ENCODE results near the gene CCDC137.
A peak's percentile ranks its signal among the peaks of the same experiment; 100 is the strongest.
"Not testable (repeated sequence)": the region's sequence is repeated elsewhere in the genome, so short reads cannot be mapped to it uniquely, and the experiment has no call there.

The CCDC137 gene

GRCh38 chr17:81666342-81667191 lies at the start of gene CCDC137, which contains the start of gene OXLD1:
Gene CCDC137, plus strand, starts transcription at chr17:81666737. Its CDS starts 30 bp downstream, at chr17:81666767.
Gene OXLD1, minus strand, starts transcription at chr17:81666605. Its CDS starts 28 bp downstream, at chr17:81666577.
- DNase-seq (ENCODE audit: low spot score in 2 of 2) (peak; percentile 82 to 84), ATAC-seq (ENCODE audit: low read depth) (peak; percentile 97)
- peaks cover 7% of the 10 kb centered on the region for H3K36me3 Mint-ChIP-seq
- peak within 1 kb of the TSS; percentile 93 for H3K4me3 Mint-ChIP-seq
- peaks cover 17% of the 10 kb centered on the region for H3K4me1 Mint-ChIP-seq
- H3K27ac Mint-ChIP-seq: peak within 1 kb of the TSS; percentile 93
- no peaks in the 10 kb centered on the region for H3K9me3 Mint-ChIP-seq
- H3K27me3 Mint-ChIP-seq: no peaks in the 10 kb centered on the region

GRCh38 chr17:81616877-81617276 lies 49.7 kb upstream of the CCDC137 start:
- no peak for ATAC-seq (ENCODE audit: low read depth)
- Mint-ChIP-seq H3K27ac (no peak overlapping the region), H3K27me3 (no peaks in the 10 kb centered on the region), H3K4me3 (no peak overlapping the region), H3K9me3 (no peaks in the 10 kb centered on the region), H3K36me3 (peaks cover 24% of the 10 kb centered on the region), H3K4me1 (peaks cover 9% of the 10 kb centered on the region)
- DNase-seq (ENCODE audit: low spot score in 2 of 2): no peak

GRCh38 chr17:81618307-81618706 lies 48.2 kb upstream of the CCDC137 start:
- peaks cover 21% of the 10 kb centered on the region for H3K36me3 Mint-ChIP-seq
- H3K4me1 Mint-ChIP-seq; ATAC-seq (ENCODE audit: low read depth); H3K4me3 Mint-ChIP-seq; H3K9me3 Mint-ChIP-seq; DNase-seq (ENCODE audit: low spot score in 2 of 2); H3K27me3 Mint-ChIP-seq; H3K27ac Mint-ChIP-seq: not testable (repeated sequence)

GRCh38 chr17:81621494-81622130 lies 44.9 kb upstream of the CCDC137 start:
- Mint-ChIP-seq H3K36me3 (peaks cover 36% of the 10 kb centered on the region), H3K4me1 (peaks cover 4% of the 10 kb centered on the region), H3K27ac (peak overlapping the region; percentile 69), H3K27me3 (no peaks in the 10 kb centered on the region), H3K4me3 (no peak overlapping the region), H3K9me3 (peaks cover 8% of the 10 kb centered on the region)
- DNase-seq (ENCODE audit: low spot score in 2 of 2) (no peak), ATAC-seq (ENCODE audit: low read depth) (no peak)

GRCh38 chr17:81630274-81630673 lies 36.3 kb upstream of the CCDC137 start:
- ATAC-seq (ENCODE audit: low read depth) (no peak), DNase-seq (ENCODE audit: low spot score in 2 of 2) (no peak)
- Mint-ChIP-seq H3K36me3 (peaks cover 17% of the 10 kb centered on the region), H3K4me1 (peaks cover 6% of the 10 kb centered on the region), H3K9me3 (no peaks in the 10 kb centered on the region), H3K27ac (no peak overlapping the region), H3K4me3 (no peak overlapping the region), H3K27me3 (no peaks in the 10 kb centered on the region)

GRCh38 chr17:81631482-81631881 lies 35.1 kb upstream of the CCDC137 start:
- Mint-ChIP-seq H3K4me3 (no peak overlapping the region), H3K27me3 (no peaks in the 10 kb centered on the region), H3K27ac (no peak overlapping the region), H3K36me3 (peaks cover 9% of the 10 kb centered on the region), H3K9me3 (no peaks in the 10 kb centered on the region), H3K4me1 (peaks cover 14% of the 10 kb centered on the region)
- ATAC-seq (ENCODE audit: low read depth) (no peak), DNase-seq (ENCODE audit: low spot score in 2 of 2) (no peak)

- ATAC-seq (ENCODE audit: low read depth) (no peak), DNase-seq (ENCODE audit: low spot score in 2 of 2) (no peak)
- Mint-ChIP-seq H3K4me3 (peak overlapping the region; percentile 97), H3K36me3 (peaks cover 2% of the 10 kb centered on the region), H3K27me3 (no peaks in the 10 kb centered on the region), H3K4me1 (peaks cover 14% of the 10 kb centered on the region), H3K9me3 (no peaks in the 10 kb centered on the region), H3K27ac (no peak overlapping the region)
Measured at GRCh38 chr17:81635431-81635830, 31.1 kb upstream of the CCDC137 start.

- Mint-ChIP-seq H3K4me1 (peaks cover 14% of the 10 kb centered on the region), H3K27ac (peak overlapping the region; percentile 81), H3K27me3 (no peaks in the 10 kb centered on the region), H3K4me3 (peak overlapping the region; percentile 97), H3K36me3 (peaks cover 2% of the 10 kb centered on the region), H3K9me3 (no peaks in the 10 kb centered on the region)
- DNase-seq (ENCODE audit: low spot score in 2 of 2): no peak
- ATAC-seq (ENCODE audit: low read depth): no peak
Measured at GRCh38 chr17:81635973-81636504, 30.5 kb upstream of the CCDC137 start.

GRCh38 chr17:81636505-81637288 lies 29.8 kb upstream of the CCDC137 start, which contains the start of the genes NPLOC4 and TSPAN10:
Gene NPLOC4, minus strand, starts transcription at chr17:81637112. Its CDS starts 182 bp downstream, at chr17:81636930.
Gene TSPAN10, plus strand, starts transcription at chr17:81637196. Its CDS starts 5,217 bp downstream, at chr17:81642413.
- H3K4me1 Mint-ChIP-seq: peaks cover 12% of the 10 kb centered on the region
- peaks cover 2% of the 10 kb centered on the region for H3K36me3 Mint-ChIP-seq
- H3K27me3 Mint-ChIP-seq: no peaks in the 10 kb centered on the region
- ATAC-seq (ENCODE audit: low read depth) (peak; percentile 91), DNase-seq (ENCODE audit: low spot score in 2 of 2) (peak; percentile 85 to 90)
- H3K4me3 Mint-ChIP-seq: peak within 1 kb of the TSS; percentile 97
- H3K9me3 Mint-ChIP-seq: no peaks in the 10 kb centered on the region
- peak within 1 kb of the TSS; percentile 81 for H3K27ac Mint-ChIP-seq

GRCh38 chr17:81638683-81639082 lies 27.9 kb upstream of the CCDC137 start:
- H3K9me3 Mint-ChIP-seq: no peaks in the 10 kb centered on the region
- peaks cover 8% of the 10 kb centered on the region for H3K4me1 Mint-ChIP-seq
- ATAC-seq (ENCODE audit: low read depth) (no peak), DNase-seq (ENCODE audit: low spot score in 2 of 2) (no peak)
- H3K36me3 Mint-ChIP-seq: peaks cover 2% of the 10 kb centered on the region
- no peak overlapping the region for H3K27ac Mint-ChIP-seq
- peak overlapping the region; percentile 2 for H3K4me3 Mint-ChIP-seq
- no peaks in the 10 kb centered on the region for H3K27me3 Mint-ChIP-seq

- Mint-ChIP-seq H3K4me1 (peaks cover 8% of the 10 kb centered on the region), H3K9me3 (no peaks in the 10 kb centered on the region), H3K36me3 (peaks cover 2% of the 10 kb centered on the region), H3K27ac (no peak overlapping the region), H3K27me3 (no peaks in the 10 kb centered on the region), H3K4me3 (no peak overlapping the region)
- DNase-seq (ENCODE audit: low spot score in 2 of 2) (no peak), ATAC-seq (ENCODE audit: low read depth) (no peak)
Measured at GRCh38 chr17:81640011-81640410, 26.5 kb upstream of the CCDC137 start.

GRCh38 chr17:81641825-81642489 lies 24.6 kb upstream of the CCDC137 start:
- no peak for DNase-seq (ENCODE audit: low spot score in 2 of 2)

GRCh38 chr17:81644496-81644895 lies 22.0 kb upstream of the CCDC137 start:
- DNase-seq (ENCODE audit: low spot score in 2 of 2) (no peak), ATAC-seq (ENCODE audit: low read depth) (no peak)
- peaks cover 2% of the 10 kb centered on the region for H3K36me3 Mint-ChIP-seq
- no peak overlapping the region for H3K4me3 Mint-ChIP-seq
- no peak overlapping the region for H3K27ac Mint-ChIP-seq
- no peaks in the 10 kb centered on the region for H3K9me3 Mint-ChIP-seq
- H3K27me3 Mint-ChIP-seq: peaks cover 2% of the 10 kb centered on the region
- peaks cover 2% of the 10 kb centered on the region for H3K4me1 Mint-ChIP-seq

More at GRCh38 chr17:81641825-81642489, 24.6 kb upstream of the CCDC137 start:
- Mint-ChIP-seq H3K27me3 (peaks cover 2% of the 10 kb centered on the region), H3K9me3 (no peaks in the 10 kb centered on the region), H3K4me1 (no peaks in the 10 kb centered on the region), H3K4me3 (no peak overlapping the region), H3K36me3 (peaks cover 2% of the 10 kb centered on the region), H3K27ac (no peak overlapping the region)
- no peak for ATAC-seq (ENCODE audit: low read depth)

Data from memory B cell (primary cell).